Measurements from ENCODE around the gene DCHS1. TPM values are rescaled to one million over a fixed set of nuclear protein-coding genes. Genes with fewer than 3 reads are reported as not detected.

DCHS1 gene
- total RNA-seq, 2 donors from 2014 or later: 14.4 to 15.8 TPM

- DNase-seq (peak; percentile 95), ATAC-seq (peak; percentile 74 to 76)
- intact Hi-C loops (cut with DNase I): no loop called here
Observed at GRCh38 chr11:6606471-6607189, 49.0 kb downstream of the DCHS1 start.

GRCh38 chr11:6604790-6605189, 50.8 kb downstream of the DCHS1 start:
- intact Hi-C loops (cut with DNase I): loop anchor here in 1 of 2 donors (5.0 kb wide), 1 partner anchor 78 kb away; the partner anchor contains the start of gene MRPL17
- ATAC-seq (no peak), DNase-seq (no peak)

- ATAC-seq (peak; percentile 59 to 66), DNase-seq (peak; percentile 44)
- intact Hi-C loops (cut with DNase I): loop anchor here in 1 of 2 donors (5.0 kb wide), 1 partner anchor 78 kb away; the partner anchor contains the start of gene MRPL17
Observed at GRCh38 chr11:6604081-6604626, 51.5 kb downstream of the DCHS1 start.

GRCh38 chr11:6603287-6604080, 52.1 kb downstream of the DCHS1 start, which contains the start of the genes ILK and RRP8:
TSS of gene ILK (plus strand) at chr11:6603774. CDS start at chr11:6604272, 498 bp downstream.
TSS of gene RRP8 (minus strand) at chr11:6603616. CDS start at chr11:6603502, 114 bp downstream.
- peak; percentile 91 to 92 for ATAC-seq
- intact Hi-C loops (cut with DNase I): loop anchor here in 1 of 2 donors (5.0 kb wide), 1 partner anchor 79 kb away; the partner anchor contains the start of gene MRPL17
- peak; percentile 94 for DNase-seq

DNA sequence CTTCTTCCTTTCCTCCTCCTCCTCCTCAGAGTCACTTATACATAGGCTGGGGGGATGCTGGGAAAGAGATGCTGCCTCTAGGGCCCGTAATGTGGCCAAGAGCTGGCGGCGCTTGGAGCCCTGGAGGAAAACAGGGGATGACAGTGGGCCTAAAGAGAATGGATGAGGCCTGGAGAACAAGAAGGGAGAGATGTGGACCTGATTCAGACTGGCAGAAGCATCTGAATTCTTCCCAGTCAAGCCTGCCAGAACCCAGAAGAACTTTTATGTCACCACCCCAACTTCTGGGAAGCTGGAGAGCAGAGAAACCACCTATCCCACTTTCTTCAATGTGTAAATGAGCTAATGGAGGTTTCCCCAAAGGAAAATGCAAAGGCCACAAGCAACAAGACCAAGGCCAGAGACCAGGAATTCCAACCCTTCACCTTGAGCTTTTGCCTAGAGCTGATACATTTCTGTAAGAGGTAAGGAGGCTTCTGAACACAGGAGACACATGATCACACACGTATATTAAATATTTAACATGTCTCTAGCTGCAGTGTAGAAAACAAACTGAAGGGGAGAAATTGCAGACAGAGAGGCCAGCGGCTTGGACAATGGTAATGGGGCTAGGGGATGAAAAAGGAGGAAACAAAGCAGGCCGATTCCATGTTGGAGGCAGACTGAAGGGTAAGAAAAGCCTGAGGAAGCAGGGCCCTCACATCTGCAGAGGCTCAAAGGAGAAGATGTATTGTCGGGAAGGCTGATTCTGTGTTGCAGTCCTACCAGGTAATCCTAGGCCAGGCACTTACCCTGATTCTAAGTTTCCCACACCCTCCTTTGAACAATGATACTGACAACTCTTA, 53.3 kb downstream of the DCHS1 start:
- ATAC-seq (no peak), DNase-seq (no peak)
- intact Hi-C loops (cut with DNase I): loop anchor here in 1 of 2 donors (5.0 kb wide), 1 partner anchor 80 kb away; the partner anchor contains the start of gene MRPL17

GRCh38 chr11:6601041-6601461, 54.6 kb downstream of the DCHS1 start:
- intact Hi-C loops (cut with DNase I): loop anchor here in 1 of 2 donors (5.0 kb wide), 1 partner anchor 81 kb away; the partner anchor contains the start of gene MRPL17
- ATAC-seq (no peak), DNase-seq (no peak)

DNA sequence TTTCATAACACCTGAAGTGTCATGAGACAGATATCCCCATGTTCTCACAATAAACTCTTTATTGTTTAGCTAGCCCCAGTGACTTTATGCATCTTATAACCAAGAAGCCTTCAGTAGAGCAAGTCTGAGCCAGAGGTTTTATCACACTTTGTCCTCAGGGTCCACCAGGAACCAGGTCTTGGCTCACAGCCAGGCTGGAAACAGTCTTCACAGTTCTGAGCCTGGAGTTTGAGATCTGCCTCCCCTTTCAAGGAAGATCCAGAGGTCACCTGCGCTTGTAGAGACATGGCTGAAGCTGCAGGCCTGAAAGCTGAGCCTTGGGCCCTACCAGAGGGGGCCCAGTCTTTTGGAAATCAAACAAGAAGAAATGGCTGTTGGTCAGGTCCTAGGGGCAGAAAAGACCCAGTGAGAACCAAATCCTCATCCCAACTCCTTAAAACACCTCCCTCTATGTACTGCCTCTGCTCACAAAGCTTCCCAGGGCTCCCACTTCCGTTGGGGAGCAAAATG, 55.7 kb downstream of the DCHS1 start:
- ATAC-seq: no peak
- intact Hi-C loops (cut with DNase I): loop anchor here in 1 of 2 donors (5.0 kb wide), 1 partner anchor 82 kb away; the partner anchor contains the start of gene MRPL17
- DNase-seq: no peak

- DNase-seq (no peak), ATAC-seq (no peak)
- intact Hi-C loops (cut with DNase I): no loop called here
Observed at GRCh38 chr11:6599449-6599848, 56.2 kb downstream of the DCHS1 start.

- no peak for DNase-seq
- no peak for ATAC-seq
- intact Hi-C loops (cut with DNase I): no loop called here
Observed at GRCh38 chr11:6598555-6598954, 57.1 kb downstream of the DCHS1 start.

DNA sequence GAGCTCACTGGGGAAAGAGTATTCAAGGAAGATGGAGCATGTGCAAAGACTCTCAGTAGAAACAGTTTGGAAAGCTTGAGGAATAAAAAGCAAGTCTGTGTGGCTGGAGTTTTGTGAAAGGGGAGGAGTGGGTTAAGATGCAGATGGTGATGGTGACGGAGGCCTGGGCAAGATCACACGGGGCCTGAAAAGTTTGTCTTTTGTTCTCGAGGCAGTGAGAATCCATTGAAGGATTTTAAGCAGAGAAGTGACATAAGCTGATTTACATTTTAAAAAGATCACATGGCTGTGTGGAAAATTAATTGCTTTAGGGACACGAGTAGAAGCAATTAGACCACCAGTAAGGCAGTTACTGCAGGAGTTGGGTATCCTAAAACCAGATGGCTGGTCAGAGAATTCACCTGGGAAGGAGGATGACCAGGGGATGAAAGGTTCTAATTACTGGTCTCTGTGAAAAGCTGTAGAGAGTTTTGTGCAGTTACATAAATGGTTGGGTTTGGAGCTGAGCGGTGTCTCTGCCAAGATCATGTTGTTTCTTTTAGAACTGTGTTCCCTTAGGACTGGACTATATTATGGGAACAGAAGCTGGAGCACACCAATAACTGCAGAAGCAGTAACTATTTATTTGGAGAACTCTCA, 59.3 kb downstream of the DCHS1 start:
- intact Hi-C loops (cut with DNase I): no loop called here
- DNase-seq (no peak), ATAC-seq (peak; percentile 16 to 69)

GRCh38 chr11:6594142-6594768, 61.4 kb downstream of the DCHS1 start:
- no peak for DNase-seq
- intact Hi-C loops (cut with DNase I): no loop called here
- ATAC-seq: peak in 1 of 2 donors; percentile 18

DNA sequence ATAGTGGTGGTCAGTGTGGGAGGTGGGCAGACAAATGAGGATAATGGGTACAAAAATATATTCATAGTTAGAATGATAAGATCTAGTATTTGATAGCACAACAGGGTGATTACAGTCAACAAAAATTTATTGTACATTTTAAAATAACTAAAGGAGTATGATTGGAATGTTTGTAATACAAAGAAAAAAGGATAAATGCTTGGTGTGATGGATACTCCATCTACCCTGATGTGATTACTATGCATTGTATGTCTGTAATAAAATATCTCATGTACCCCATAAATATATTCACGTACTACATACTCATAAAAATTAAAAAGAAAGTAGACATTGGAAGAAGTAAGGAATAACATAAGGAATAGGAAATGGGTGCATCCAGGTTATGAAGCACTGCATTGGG, 67.6 kb downstream of the DCHS1 start:
- ATAC-seq (no peak), DNase-seq (no peak)
- intact Hi-C loops (cut with DNase I): no loop called here

- intact Hi-C loops (cut with DNase I): no loop called here
- DNase-seq: no peak
- ATAC-seq: peak; percentile 86 to 91
Observed at GRCh38 chr11:6587360-6587953, 68.2 kb downstream of the DCHS1 start.

- DNase-seq: peak; percentile 43
- intact Hi-C loops (cut with DNase I): no loop called here
- ATAC-seq: peak; percentile 90 to 91
Observed at GRCh38 chr11:6586434-6587359, 68.9 kb downstream of the DCHS1 start.

DNA sequence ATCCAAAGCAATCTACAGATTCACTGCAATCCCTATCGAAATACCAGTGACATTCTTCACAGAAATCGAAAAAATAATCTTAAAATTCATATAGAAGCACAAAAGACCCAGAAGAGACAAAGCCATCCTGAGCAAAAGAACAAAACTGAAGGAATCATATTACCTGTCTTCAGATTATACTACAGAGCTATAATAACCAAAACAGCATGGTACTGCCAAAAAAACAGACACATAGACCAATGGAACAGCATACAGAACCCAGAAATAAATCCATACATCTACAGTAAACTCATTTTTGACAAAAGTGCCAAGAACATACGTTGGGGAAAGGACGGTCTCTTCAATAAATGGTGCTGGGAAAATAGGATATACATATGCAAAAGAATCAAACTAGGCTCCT, 71.1 kb downstream of the DCHS1 start:
- DNase-seq (no peak), ATAC-seq (no peak)
- intact Hi-C loops (cut with DNase I): no loop called here

- ATAC-seq (no peak), DNase-seq (no peak)
- intact Hi-C loops (cut with DNase I): no loop called here
Observed at GRCh38 chr11:6583584-6583983, 72.0 kb downstream of the DCHS1 start.
